Activated CD4-positive, alpha-beta T cell treated with anti-CD3 and anti-CD28 coated beads, Interleukin-2, amount 50 U/mL, for 24 hours (primary cell): ENCODE data around the gene ANTXR1.

Source experiments
- DNase-seq, 2 donors: peaks; one replicate each; pipeline ENCODE4 v3.0.0-alpha.2; 2020; ENCODE audit warnings: low read depth in 1 of 2, low spot score in 1 of 2

ANTXR1 gene

DNA sequence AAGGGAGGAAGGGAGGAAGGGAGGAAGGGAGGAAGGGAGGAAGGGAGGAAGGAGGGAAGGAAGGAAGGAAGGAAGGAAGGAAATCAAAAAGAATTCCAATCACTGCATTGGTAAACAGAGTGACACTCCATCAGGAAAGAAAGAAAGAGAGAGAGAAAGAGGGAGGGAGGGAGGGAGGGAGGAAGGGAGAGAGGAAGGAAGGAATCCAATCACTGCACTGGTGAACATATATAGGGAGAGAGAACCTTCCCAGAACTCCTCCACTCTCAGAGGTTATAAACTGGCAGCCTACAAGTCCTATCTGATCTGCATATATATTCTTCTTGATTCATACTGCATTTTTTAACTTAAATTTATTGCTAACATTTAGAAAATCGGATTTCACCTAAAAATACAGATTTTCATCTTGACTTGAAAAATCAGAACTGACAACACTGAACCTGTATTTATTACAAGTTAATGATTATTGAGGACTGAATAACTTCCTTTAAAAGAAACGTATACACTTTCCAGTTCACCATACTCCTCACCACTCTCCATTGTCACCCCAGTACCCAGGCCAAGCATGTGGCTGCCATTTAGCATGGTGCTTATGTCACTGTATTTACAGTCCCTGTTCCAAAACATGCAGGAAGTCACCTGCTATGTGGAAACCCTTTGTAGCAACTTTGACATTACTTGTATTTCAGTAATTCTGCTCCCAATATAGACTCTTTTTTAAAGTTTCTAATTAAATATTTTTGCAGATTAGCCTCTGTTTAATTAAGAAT, 83.5 kb downstream of the ANTXR1 start:
- no peak for DNase-seq

DNA sequence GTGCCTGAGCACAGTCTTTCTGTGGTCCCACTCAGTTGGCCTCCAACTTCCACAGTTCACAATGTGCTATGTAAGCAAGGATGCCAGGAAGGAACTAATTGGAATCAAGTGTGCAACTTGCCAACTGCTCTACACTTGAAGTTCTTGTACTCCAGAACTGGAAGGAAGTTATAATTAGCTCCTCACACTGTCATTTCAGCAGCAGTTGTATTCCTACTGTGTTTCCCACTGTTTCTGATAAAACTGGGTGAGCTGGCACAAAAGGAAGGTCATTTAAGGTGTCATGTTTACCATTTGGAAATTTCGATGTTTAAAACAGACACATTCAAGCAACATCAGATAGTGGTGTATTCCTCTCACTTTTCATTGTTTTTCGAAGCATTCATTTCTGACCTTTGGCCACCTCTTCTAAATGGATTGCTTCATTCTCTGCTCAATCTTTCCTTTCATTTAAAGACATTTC, 84.2 kb downstream of the ANTXR1 start:
- DNase-seq, result no peak

DNA sequence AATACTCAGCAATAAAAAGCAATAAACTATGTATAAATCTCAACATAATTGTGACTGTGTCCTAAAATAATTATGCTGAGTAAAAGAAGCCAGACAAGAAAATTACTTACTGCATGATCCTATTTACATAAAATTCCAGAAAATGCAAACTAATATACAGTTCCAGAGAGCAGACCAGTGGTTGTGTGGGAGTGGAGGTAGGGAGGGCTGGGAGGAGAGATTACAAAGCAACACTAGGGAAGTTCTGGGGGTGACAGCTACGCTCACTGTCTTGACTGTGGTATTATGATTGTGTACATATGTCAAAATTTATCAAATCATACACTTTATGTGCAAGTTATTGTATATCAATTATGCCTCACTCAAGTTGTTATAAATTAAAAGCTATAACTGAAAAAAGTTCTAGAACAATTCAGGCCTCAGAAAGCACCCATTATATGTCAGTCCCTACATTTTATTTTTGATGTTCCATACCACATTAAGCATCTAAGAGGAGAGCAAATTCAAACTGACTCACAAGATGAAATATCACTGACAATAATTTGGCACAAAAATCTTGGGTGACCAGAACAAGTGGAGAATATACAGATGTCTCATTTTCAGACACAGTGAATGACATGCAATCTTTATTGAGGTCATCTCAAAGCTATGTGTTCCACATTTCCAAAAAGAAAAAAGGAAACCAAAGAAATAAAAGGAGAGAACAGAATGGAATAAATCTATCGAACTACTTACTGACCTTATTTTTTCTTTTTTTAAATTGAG, 85.1 kb downstream of the ANTXR1 start:
- DNase-seq, result no peak

DNA sequence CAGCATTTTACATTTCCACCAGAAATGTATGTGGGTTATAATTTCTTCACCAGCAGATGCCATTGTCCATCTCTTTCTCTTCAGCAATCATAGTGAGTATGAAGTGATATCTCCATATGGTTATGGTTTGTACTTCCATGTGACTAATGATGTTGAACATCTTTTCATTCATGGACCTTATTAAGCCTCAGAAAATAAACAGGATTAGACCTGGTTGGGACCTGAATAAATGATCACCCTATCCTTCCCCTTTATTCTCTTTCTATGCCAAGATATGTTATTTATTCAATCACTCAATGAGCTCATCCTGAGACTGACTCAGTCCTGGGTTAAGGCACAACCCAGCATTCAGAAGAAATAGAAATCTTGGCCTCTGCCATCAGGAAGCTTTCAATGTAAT, 86.6 kb downstream of the ANTXR1 start:
- DNase-seq, result no peak

DNA sequence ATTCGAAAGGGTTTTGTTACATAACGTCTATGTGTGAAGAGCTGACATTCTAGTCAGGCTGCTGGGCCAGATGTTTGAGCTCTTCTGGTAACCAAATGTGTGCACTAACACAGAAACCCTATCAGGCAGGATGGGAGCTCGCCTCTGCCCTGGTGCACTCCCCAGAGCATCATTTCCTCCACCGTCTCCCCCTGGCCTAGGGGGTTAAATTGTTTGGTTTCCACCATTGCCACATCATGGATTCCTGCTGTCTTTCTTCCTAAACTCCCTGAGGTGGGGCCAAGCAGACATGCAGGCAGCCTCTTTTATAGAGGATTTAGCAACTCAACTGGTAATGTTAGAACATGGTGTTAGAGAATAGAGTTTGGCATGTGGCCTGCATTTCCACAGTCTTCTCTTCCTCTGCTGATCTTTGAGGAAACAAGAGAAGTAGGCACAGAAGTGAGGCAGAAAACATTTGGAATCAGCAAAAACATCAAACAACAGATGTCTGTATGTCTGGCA, 87.3 kb downstream of the ANTXR1 start:
- DNase-seq, result no peak

DNA sequence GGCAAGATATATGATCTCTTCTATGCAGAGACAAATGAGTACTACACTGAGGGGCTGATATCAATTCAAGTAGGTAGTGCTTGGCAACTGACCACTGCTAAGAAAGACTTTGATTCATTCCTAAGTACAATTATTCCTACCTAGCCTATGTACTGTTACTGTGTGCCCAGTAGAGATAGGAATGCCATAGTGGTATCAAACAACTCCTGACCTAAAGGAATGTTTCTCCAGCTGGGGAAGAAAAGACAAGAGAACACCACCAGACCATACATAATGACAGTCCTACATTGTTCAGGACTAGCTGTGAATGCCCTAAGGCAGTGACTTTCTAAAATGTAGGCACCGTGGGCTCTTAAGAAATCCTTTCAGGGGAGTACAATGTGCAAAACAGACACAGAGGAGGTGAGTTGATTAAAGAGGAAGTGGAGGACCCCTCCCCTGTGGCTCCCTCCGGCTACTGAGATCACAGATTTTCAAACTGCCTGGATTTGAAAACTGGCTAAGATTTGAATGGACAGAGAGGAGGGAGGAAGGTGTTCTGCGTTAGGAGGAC, 89.1 kb downstream of the ANTXR1 start:
- no peak for DNase-seq

DNA sequence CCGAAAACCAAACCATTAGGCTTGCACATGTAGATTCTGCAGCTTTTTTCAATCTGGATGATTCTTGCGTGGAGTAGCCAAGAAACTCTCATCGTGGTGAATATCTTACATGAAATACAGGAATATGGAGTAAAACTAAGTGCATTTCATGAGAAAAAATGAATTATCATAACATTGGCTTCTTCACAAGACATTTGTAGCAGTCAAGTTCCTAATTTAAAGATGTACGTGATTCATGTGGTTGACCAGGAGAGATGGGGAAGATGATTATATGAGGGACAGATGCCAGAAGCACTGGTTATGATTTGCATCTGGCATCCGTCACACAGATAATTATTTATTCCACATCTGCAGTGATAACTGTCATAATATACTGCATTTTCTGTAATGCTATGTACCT, 90.4 kb downstream of the ANTXR1 start:
- no peak for DNase-seq

DNA sequence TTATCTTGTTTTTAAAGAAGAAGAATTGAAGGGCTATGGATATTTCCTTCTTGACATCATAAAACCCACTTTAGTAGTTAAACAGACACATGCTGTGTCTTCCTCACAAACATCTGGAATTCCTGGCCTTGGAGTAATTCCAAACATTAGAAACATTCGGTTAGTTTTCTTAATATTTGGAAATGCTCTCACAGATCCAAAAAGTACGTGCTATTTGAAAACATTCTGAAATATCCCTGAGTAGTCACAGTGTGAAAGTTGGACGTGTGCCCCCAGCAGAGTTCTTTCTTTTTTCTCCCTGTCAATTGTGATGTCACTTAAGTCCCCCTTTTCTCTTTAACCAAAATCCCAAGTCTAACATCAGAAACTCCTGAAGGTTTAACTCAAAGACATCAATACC, 91.3 kb downstream of the ANTXR1 start:
- no peak for DNase-seq

DNA sequence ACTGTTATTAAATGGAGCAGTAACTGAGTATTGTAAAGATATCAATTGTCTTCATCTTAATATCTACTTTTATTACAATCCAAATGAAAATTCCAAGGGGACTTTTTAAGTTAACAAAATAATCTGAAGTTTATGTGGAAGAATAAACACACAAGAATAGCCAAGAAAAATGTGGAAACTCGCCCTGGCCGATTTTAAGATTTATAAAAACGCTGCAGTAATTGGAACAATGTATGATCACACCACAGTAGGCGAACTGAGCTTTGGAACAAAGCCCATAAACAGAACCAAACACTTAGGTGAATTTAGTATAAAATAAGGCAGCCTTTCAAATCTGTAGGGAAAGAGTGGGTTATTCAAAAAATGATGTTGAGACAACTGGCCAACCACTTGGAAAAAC, 96.3 kb downstream of the ANTXR1 start:
- DNase-seq, result no peak

DNA sequence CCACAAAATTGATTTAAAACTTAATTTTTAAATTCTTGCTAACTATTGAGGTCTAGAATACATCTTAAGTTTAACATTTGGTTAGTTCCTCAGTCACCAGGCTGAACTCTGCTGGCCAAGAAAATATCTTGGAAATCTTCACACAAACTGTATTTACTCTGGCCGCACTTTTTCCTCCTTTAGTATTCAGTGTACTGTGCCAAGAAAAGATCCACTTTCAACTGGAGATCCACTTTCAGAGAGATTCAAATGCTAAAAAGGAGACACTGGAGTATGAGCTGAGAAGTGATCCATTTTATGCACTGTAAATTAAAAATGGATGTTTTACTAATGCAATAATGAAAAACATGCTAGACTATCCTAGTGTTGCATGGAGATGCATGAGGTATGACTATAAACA, 98.1 kb downstream of the ANTXR1 start:
- no peak for DNase-seq

DNA sequence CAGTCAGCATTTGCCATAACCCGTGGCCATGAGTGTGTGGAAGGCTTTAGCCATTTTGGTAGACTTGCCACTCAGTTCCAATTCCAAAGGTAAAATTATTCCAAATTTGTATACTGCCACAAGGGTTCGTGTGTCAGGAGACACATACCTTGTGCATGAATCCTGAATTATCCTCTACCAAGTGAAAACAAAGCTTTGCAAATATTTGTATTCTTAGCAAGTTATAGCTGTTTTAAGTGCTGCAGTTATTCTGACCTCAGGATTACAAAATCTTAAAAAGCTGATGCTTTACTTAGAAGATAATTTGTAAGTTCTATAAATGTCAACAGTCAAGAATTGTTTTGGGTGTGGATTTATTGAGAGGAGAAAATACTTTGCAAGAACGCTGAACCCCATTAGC, 100.6 kb downstream of the ANTXR1 start:
- DNase-seq, result no peak

DNA sequence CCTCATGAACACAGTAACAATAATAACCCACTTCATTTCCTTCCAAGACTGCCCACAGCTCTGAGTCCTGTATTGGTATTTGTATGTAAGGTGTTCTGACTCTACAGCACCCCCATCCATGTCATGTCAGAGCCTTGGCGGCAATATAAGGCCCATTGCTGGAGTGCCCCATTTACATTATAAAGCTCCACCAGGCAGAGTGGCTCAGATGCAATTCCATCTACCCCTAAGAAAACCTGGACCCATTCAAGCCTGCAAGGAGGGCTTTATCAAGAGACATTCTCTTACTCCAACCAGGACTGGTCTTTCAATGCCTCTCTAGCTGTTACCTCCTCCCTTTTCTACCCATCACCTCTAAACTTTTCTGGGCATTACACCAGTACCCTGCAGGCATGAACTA, 101.6 kb downstream of the ANTXR1 start:
- DNase-seq, result no peak

DNA sequence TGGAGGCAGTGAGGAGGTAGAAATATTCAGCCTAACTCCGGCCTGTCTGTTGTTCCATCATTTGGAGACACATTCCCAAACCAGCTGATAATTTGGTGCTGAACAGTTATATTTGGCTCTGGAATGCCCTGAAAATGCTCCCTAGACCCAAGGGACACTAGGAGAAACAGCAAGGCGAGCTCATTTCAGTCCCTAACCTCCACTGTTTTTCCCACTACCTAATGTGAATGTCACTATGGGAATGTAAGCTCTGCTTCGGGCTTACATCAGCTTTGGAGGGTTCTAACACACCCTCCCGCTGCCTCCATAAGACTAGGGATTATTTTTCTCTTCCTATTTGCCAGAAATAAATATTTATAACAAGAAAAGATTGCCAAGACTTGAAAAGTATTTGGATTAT, 103.5 kb downstream of the ANTXR1 start:
- DNase-seq, result no peak

DNA sequence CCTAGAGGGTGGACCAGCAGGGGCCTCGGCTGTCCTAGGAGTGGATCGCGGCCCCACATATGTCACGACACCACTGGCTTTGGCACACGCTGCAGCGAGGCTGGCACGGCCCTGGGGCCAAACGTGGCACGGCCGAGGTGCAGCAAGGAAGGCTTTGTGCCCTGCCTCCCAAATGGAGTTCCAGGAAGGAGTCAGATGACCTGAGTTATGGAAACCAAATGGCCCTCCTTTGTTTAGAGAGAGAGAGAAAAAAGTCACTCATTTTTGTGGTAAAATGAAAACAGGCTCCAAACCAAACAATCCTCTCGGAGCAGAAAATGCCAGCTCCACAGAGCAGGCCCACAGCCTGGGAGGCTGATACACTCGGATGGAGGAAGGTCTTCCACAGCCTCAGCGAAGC, 105.6 kb downstream of the ANTXR1 start:
- no peak for DNase-seq

DNA sequence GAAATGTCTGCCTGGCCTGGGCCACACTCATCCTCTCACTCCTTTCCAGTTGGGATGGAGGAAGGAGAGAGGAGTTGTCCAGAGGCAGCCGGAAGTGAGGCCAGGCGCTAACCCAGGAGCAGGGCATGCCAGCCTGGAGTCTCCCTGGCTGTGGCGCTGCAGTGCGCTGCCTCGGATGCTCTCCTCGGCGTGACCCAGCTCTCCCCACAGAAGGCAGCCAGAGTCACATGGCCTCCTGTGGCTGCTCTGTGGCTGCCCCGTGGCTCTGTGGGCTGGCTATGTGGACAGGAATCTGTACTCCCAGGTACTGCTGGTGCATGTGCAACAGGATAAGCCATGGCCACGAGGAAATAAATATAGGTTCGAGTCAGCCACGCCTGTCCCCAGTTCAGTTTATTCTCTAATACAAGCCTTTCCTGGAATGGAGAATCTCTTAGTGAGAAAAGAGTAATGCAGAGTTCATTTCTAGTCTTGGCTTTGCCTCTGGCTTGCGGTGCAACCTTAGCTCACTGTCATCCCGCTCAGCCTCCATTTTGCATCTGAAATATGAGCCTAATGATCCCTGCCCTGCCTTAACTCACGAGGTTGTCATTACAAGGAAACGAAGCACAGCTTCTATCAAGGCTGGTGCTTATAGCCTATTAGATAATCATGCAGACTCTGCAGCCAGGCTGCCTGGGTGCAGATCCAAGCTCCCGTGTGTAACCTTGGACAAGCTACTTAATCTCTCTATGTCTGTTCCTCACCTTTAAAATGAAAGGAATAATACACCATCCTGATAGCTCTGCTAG, 106.3 kb downstream of the ANTXR1 start:
- DNase-seq, result no peak

DNA sequence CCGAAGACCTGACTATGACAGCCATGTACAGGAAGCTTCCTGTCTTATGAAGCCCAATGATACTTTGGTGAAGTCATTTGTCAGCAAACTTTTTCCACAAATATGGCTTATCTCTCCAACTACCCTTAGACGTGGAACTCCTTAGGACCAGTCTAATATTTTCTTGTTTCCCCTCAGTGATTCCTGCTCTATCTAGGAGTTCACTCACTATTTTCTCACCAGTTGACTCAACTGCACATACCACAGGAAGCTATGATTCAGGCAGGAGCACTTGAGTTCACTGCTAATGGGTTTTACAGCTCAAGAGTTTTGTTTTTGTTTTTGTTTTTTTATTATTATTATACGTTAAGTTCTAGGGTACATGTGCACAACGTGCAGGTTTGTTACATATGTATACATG, 109.3 kb downstream of the ANTXR1 start:
- DNase-seq, result no peak

DNA sequence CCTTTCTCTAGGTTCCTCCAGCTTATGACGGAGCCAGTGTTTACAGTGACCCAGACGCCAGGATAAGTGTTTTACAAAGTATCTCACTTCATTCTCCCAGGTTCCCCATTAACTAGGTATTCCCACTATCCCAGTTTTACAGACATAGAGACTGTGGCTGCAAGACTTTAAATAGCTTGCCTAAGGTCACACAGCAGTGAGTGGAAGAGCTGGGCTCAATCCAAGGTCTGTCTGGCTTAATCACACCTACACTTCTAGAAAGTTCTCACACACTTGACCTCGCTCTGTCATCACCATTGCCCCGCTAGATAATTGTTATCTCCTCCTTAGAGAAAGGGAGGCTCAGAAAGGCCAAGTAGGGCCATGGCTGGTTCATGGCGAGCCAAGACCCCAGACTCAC, 110.2 kb downstream of the ANTXR1 start:
- DNase-seq, result no peak

DNA sequence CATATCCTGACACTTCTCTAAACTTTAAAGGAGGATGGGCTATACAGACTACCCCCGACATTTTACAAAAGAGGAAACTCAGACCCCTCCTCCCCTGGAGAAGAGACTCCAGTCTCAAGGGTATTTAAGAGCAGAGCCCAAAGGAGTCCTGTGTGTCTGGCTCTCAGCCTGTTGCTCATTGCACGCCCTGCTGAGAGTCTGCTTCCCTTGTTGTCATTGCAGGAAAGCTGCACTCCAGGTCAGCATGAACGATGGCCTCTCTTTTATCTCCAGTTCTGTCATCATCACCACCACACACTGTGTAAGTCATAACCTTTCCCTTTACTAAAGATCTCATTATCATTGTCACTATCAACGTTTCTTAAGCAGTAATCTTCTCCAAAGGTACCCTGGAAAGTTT, 111.4 kb downstream of the ANTXR1 start:
- DNase-seq, result no peak

DNA sequence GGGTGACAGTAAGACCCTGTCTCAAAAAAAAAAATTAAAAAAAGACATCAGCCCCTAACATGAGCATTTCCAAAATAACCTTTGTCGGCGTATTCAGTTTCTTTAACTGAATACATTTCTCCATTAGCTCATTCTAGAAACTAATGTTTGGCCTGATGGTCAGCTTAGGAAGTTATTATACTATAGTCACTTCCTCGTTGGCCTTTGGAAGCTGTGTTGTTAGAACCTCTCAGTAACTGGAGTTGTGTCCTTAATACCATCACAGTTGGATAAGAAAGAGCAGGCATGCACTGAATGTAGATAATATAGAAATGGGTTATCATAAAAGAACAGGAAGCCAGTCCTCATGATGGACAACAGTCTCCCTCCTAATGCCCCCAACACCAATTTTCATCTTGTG, 112.8 kb downstream of the ANTXR1 start:
- DNase-seq, result no peak

DNA sequence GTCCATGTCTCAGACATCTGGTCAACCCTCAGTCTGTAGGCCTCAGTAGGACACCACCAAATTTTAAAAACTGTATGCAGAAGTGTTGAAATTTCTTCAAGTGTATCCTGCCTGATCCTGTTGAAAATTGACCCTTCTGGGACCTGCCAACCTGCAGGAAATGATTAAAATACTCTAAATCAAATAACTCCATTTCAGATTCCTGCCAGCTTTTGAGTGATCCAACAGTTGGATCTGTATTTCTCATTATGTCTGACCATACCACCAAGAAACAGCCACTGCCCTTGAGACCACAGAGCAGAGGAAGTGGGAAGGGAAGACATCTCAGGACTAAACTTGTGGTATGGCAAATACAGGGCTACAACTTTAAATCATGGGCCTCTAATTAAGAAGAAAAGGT, 113.4 kb downstream of the ANTXR1 start:
- no peak for DNase-seq

DNA sequence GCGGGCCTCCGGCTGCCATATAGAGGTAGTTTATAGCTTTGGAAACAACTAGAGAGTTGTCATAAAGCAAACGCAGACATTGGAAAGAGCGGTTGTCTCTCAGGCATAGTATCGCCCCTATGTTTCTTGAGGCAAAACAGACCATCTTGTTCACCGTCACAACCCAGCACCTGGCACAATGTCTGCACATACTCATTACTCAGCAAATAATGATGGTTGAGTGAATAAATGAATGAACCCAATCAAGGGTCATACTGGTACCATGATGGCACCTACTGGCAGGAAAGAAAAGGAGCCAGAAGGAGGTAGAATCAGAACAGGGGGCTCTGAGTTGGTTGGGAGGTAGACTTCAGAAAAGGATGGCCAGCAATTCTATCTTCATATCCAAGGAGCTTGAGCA, 118.5 kb downstream of the ANTXR1 start:
- no peak for DNase-seq
